ENCODE data around the gene USP3. TPM values are rescaled to one million over a fixed set of nuclear protein-coding genes. Genes with fewer than 3 reads are reported as not detected.

USP3 gene
- total and polyA plus RNA-seq, 2 donors (not counting 1 experiment from before 2014, with no cell fraction given), result 21.3 to 55.5 TPM

- TF ChIP-seq EZH2 (IDR thresholded peaks at IDR 0.05; ENCODE audit: low read length, missing control alignments) (no peak), CTCF (conservative IDR thresholded peaks at IDR 0.05 in 1 of 2, IDR thresholded peaks at IDR 0.05 in 1 of 2; ENCODE audit: low read depth in 1 of 2, low read length in 2 of 2) (peak in 1 of 2 donors; percentile 1)
- H3K36me3 ChIP-seq (ENCODE audit: control insufficient read depth, insufficient read depth, low read length), result no peaks in the 10 kb centered on the region
- H2AFZ ChIP-seq (ENCODE audit: low read length), result no peak overlapping the region
- H4K20me1 ChIP-seq (ENCODE audit: control insufficient read depth, extremely low read depth, insufficient read depth, low read length), result no peaks in the 10 kb centered on the region
- H3K27ac ChIP-seq (ENCODE audit: insufficient read depth, low read length), result no peak overlapping the region
- DNase-seq (ENCODE audit: low read depth in 2 of 2), result no peak
- peaks cover 3% of the 10 kb centered on the region for H3K27me3 ChIP-seq (ENCODE audit: control insufficient read depth, insufficient read depth, low read length)
- no peaks in the 10 kb centered on the region for H3K79me2 ChIP-seq (ENCODE audit: control insufficient read depth, insufficient read depth, low read length)
- H3K4me2 ChIP-seq (ENCODE audit: extremely low read depth, insufficient read depth, low read length), result no peak overlapping the region
- peaks cover 12% of the 10 kb centered on the region for H3K4me1 ChIP-seq (ENCODE audit: control insufficient read depth, extremely low read depth, insufficient read depth, low read length)
- no peak overlapping the region for H3K4me3 ChIP-seq (replicated peaks in 1 of 4; ENCODE audit: control extremely low read depth in 1 of 4, insufficient read depth in 1 of 4, low read depth in 3 of 4, low read length in 4 of 4)
- no peaks in the 10 kb centered on the region for H3K9me3 ChIP-seq (ENCODE audit: control insufficient read depth, insufficient read depth, low read depth, low read length)
- no peak overlapping the region for H3K9ac ChIP-seq (ENCODE audit: insufficient read depth, low read length)
Observed at GRCh38 chr15:63461230-63461985, 43.0 kb upstream of the USP3 start.

GRCh38 chr15:63462088-63462487 is 42.3 kb upstream of the USP3 start:
- H4K20me1 ChIP-seq (ENCODE audit: control insufficient read depth, extremely low read depth, insufficient read depth, low read length), result no peaks in the 10 kb centered on the region
- no peak overlapping the region for H3K9ac ChIP-seq (ENCODE audit: insufficient read depth, low read length)
- H3K4me3 ChIP-seq (replicated peaks in 1 of 4; ENCODE audit: control extremely low read depth in 1 of 4, insufficient read depth in 1 of 4, low read depth in 3 of 4, low read length in 4 of 4), result no peak overlapping the region
- DNase-seq (ENCODE audit: low read depth in 2 of 2), result peak; percentile 74 to 79
- H3K4me2 ChIP-seq (ENCODE audit: extremely low read depth, insufficient read depth, low read length), result peak overlapping the region; percentile 19
- H2AFZ ChIP-seq (ENCODE audit: low read length), result no peak overlapping the region
- H3K27me3 ChIP-seq (ENCODE audit: control insufficient read depth, insufficient read depth, low read length), result no peaks in the 10 kb centered on the region
- H3K4me1 ChIP-seq (ENCODE audit: control insufficient read depth, extremely low read depth, insufficient read depth, low read length), result peaks cover 17% of the 10 kb centered on the region
- H3K79me2 ChIP-seq (ENCODE audit: control insufficient read depth, insufficient read depth, low read length), result no peaks in the 10 kb centered on the region
- no peak for TF ChIP-seq EZH2 (IDR thresholded peaks at IDR 0.05; ENCODE audit: low read length, missing control alignments)
- TF ChIP-seq CTCF (conservative IDR thresholded peaks at IDR 0.05 in 1 of 2, IDR thresholded peaks at IDR 0.05 in 1 of 2; ENCODE audit: low read depth in 1 of 2, low read length in 2 of 2), result no peak
- H3K27ac ChIP-seq (ENCODE audit: insufficient read depth, low read length), result no peak overlapping the region
- no peaks in the 10 kb centered on the region for H3K9me3 ChIP-seq (ENCODE audit: control insufficient read depth, insufficient read depth, low read depth, low read length)
- H3K36me3 ChIP-seq (ENCODE audit: control insufficient read depth, insufficient read depth, low read length), result no peaks in the 10 kb centered on the region

GRCh38 chr15:63463036-63463435 is 41.4 kb upstream of the USP3 start:
- DNase-seq (ENCODE audit: low read depth in 2 of 2), result no peak
- Histone ChIP-seq H2AFZ (ENCODE audit: low read length) (no peak overlapping the region), H3K27me3 (ENCODE audit: control insufficient read depth, insufficient read depth, low read length) (no peaks in the 10 kb centered on the region), H3K27ac (ENCODE audit: insufficient read depth, low read length) (no peak overlapping the region), H3K4me3 (replicated peaks in 1 of 4; ENCODE audit: control extremely low read depth in 1 of 4, insufficient read depth in 1 of 4, low read depth in 3 of 4, low read length in 4 of 4) (no peak overlapping the region), H3K36me3 (ENCODE audit: control insufficient read depth, insufficient read depth, low read length) (no peaks in the 10 kb centered on the region), H3K9ac (ENCODE audit: insufficient read depth, low read length) (no peak overlapping the region), H3K9me3 (ENCODE audit: control insufficient read depth, insufficient read depth, low read depth, low read length) (no peaks in the 10 kb centered on the region), H4K20me1 (ENCODE audit: control insufficient read depth, extremely low read depth, insufficient read depth, low read length) (no peaks in the 10 kb centered on the region), H3K4me1 (ENCODE audit: control insufficient read depth, extremely low read depth, insufficient read depth, low read length) (peaks cover 17% of the 10 kb centered on the region), H3K4me2 (ENCODE audit: extremely low read depth, insufficient read depth, low read length) (no peak overlapping the region), H3K79me2 (ENCODE audit: control insufficient read depth, insufficient read depth, low read length) (no peaks in the 10 kb centered on the region)
- TF ChIP-seq EZH2 (IDR thresholded peaks at IDR 0.05; ENCODE audit: low read length, missing control alignments) (no peak), CTCF (conservative IDR thresholded peaks at IDR 0.05 in 1 of 2, IDR thresholded peaks at IDR 0.05 in 1 of 2; ENCODE audit: low read depth in 1 of 2, low read length in 2 of 2) (no peak)
